Astrocyte (in vitro differentiated cells and primary cell): Measurements from ENCODE around the gene FOXP3. TPM values are rescaled to one million over a fixed set of nuclear protein-coding genes. Genes with fewer than 3 reads are reported as not detected.
"Not testable (repeated sequence)": the region's sequence is repeated elsewhere in the genome, so short reads cannot be mapped to it uniquely, and the experiment has no call there.

Experiments used
- DNase-seq: peaks from one replicate; pipeline ENCODE4 v3.0.0-alpha.2; 2010; ENCODE audit warnings: low read depth
- FAIRE-seq: peaks from 2 replicates; lab custom pipeline; 2011; peaks lifted over from hg19 to GRCh38; lab: Jason Lieb, UNC
- H2AFZ ChIP-seq: 2 replicates; pipeline ENCODE4 v1.6.0; 2012; ENCODE audit warnings: low read depth, low read length, inconsistent platforms
- H3K27ac ChIP-seq: 2 replicates; pipeline ENCODE4 v1.5.1; 2011; ENCODE audit warnings: low read depth, low read length, inconsistent platforms
- H3K27me3 ChIP-seq: 2 replicates; pipeline ENCODE4 v1.6.0; 2011; ENCODE audit warnings: low read length, inconsistent platforms; ENCODE audit not compliant: insufficient read depth
- H3K36me3 ChIP-seq: 2 replicates; pipeline ENCODE4 v1.5.1; 2011; ENCODE audit warnings: low read length, inconsistent platforms; ENCODE audit not compliant: insufficient read depth
- H3K4me1 ChIP-seq: 2 replicates; pipeline ENCODE4 v1.5.1; 2011; ENCODE audit warnings: low read length, inconsistent platforms; ENCODE audit not compliant: insufficient read depth
- H3K4me2 ChIP-seq: 2 replicates; pipeline ENCODE4 v1.6.0; 2012; ENCODE audit warnings: low read length, inconsistent platforms
- H3K4me3 ChIP-seq: 2 replicates; pipeline ENCODE4 v1.5.1; 2011; ENCODE audit warnings: low read depth, mild to moderate bottlenecking, low read length, inconsistent platforms; ENCODE audit not compliant: insufficient read depth
- H3K79me2 ChIP-seq: 2 replicates; pipeline ENCODE4 v1.6.0; 2012; ENCODE audit warnings: mild to moderate bottlenecking, low read length, inconsistent platforms; ENCODE audit not compliant: insufficient read depth
- H3K9ac ChIP-seq: 2 replicates; pipeline ENCODE4 v1.6.0; 2012; ENCODE audit warnings: mild to moderate bottlenecking, low read length, inconsistent platforms
- H3K9me3 ChIP-seq: 2 replicates; pipeline ENCODE4 v1.5.1; 2012; ENCODE audit warnings: low read depth, mild to moderate bottlenecking, low read length, inconsistent platforms; ENCODE audit not compliant: insufficient read depth
- H4K20me1 ChIP-seq: 2 replicates; pipeline ENCODE4 v1.6.0; 2012; ENCODE audit warnings: low read length, inconsistent platforms; ENCODE audit not compliant: insufficient read depth
- H3K27ac Mint-ChIP-seq: one replicate; pipeline ENCODE4 v1.8.0; 2021; ENCODE audit warnings: mild to moderate bottlenecking, mixed read lengths; ENCODE audit not compliant: unreplicated experiment
- H3K27me3 Mint-ChIP-seq: one replicate; pipeline ENCODE4 v1.8.0; 2021; ENCODE audit warnings: low read depth, mixed read lengths; ENCODE audit not compliant: unreplicated experiment
- H3K36me3 Mint-ChIP-seq: one replicate; pipeline ENCODE4 v1.8.0; 2021; ENCODE audit warnings: low read depth, mixed read lengths; ENCODE audit not compliant: unreplicated experiment
- H3K4me1 Mint-ChIP-seq: one replicate; pipeline ENCODE4 v1.8.0; 2021; ENCODE audit warnings: low read depth, mixed read lengths; ENCODE audit not compliant: unreplicated experiment
- H3K4me3 Mint-ChIP-seq: one replicate; pipeline ENCODE4 v1.8.0; 2021; ENCODE audit warnings: mild to moderate bottlenecking, moderate library complexity, mixed read lengths; ENCODE audit not compliant: unreplicated experiment
- H3K9me3 Mint-ChIP-seq: one replicate; pipeline ENCODE4 v1.8.0; 2021; ENCODE audit warnings: mild to moderate bottlenecking, mixed read lengths; ENCODE audit not compliant: unreplicated experiment
- CTCF ChIP-seq: IDR thresholded peaks from 2 replicates; pipeline ENCODE4 v1.5.1; 2011; ENCODE audit warnings: low read depth, mild to moderate bottlenecking, inconsistent platforms, low read length, moderate library complexity; ENCODE audit not compliant: insufficient read depth
- EZH2 ChIP-seq: IDR thresholded peaks from 2 replicates; pipeline ENCODE4 v1.6.1; 2012; ENCODE audit warnings: mild to moderate bottlenecking, low read length, inconsistent platforms; ENCODE audit not compliant: insufficient read depth
- total RNA-seq: library from RNA; stranded (reverse); gene quantifications from 2 replicates; pipeline ENCODE4 v1.2.1, GENCODE V29; 2021

Gene FOXP3
- total RNA-seq, 1 donor from 2014 or later: 0.09 TPM

DNA sequence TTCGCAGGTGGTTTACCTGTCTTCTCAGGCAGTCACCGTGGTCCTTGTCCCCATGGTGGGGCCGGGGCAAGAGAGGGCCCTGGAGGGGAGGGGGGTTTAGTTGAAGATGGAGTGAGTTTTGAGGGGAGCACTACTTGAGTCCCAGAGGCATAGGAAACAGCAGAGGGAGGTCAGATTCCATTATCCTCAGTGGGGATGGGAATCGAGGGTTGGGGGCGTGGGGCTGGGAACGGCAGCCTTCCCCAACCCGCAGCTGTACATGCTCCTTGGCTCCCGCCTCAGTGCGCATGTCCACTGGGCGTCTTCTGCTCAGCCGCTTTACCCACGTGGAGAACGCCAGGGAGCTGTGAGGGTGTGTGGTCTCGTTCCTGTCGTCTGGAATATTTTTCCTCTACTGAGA, 38.8 kb upstream of the FOXP3 start, which contains the start of gene GAGE10:
Gene GAGE10 (plus strand): TSS at position 301 of the 400 bp plus-strand sequence. CDS start 1,214 bp downstream, outside the sequence.
- Histone ChIP-seq H3K36me3 (no peaks in the 10 kb centered on the region), H3K4me3 (no peak within 1 kb of the TSS), H3K9ac (no peak within 1 kb of the TSS), H3K27me3 (no peaks in the 10 kb centered on the region), H2AFZ (no peak within 1 kb of the TSS), H3K4me2 (no peak within 1 kb of the TSS), H3K9me3 (no peaks in the 10 kb centered on the region), H3K79me2 (no peaks in the 10 kb centered on the region), H3K4me1 (no peaks in the 10 kb centered on the region), H3K27ac (no peak within 1 kb of the TSS), H4K20me1 (no peaks in the 10 kb centered on the region)
- Mint-ChIP-seq H3K9me3 (no peaks in the 10 kb centered on the region), H3K4me1 (no peaks in the 10 kb centered on the region), H3K27me3 (peaks cover 3% of the 10 kb centered on the region), H3K27ac (no peak within 1 kb of the TSS), H3K36me3 (no peaks in the 10 kb centered on the region), H3K4me3 (no peak within 1 kb of the TSS)
- DNase-seq (no peak), FAIRE-seq (no peak)
- TF ChIP-seq EZH2 (no peak), CTCF (no peak)

GRCh38 chrX:49300703-49301102, 36.2 kb upstream of the FOXP3 start:
- Histone ChIP-seq H3K4me3 (no peak overlapping the region), H3K36me3 (no peaks in the 10 kb centered on the region), H3K27ac (no peak overlapping the region), H3K4me2 (no peak overlapping the region), H3K79me2 (no peaks in the 10 kb centered on the region), H3K9me3 (no peaks in the 10 kb centered on the region), H3K27me3 (no peaks in the 10 kb centered on the region), H3K4me1 (no peaks in the 10 kb centered on the region), H4K20me1 (no peaks in the 10 kb centered on the region), H2AFZ (no peak overlapping the region), H3K9ac (no peak overlapping the region)
- FAIRE-seq (no peak), DNase-seq (no peak)
- Mint-ChIP-seq H3K4me3 (no peak overlapping the region), H3K27me3 (peaks cover 7% of the 10 kb centered on the region), H3K9me3 (no peaks in the 10 kb centered on the region), H3K36me3 (peaks cover 1% of the 10 kb centered on the region), H3K27ac (no peak overlapping the region), H3K4me1 (no peaks in the 10 kb centered on the region)
- TF ChIP-seq EZH2: no peak
- no peak for TF ChIP-seq CTCF

DNA sequence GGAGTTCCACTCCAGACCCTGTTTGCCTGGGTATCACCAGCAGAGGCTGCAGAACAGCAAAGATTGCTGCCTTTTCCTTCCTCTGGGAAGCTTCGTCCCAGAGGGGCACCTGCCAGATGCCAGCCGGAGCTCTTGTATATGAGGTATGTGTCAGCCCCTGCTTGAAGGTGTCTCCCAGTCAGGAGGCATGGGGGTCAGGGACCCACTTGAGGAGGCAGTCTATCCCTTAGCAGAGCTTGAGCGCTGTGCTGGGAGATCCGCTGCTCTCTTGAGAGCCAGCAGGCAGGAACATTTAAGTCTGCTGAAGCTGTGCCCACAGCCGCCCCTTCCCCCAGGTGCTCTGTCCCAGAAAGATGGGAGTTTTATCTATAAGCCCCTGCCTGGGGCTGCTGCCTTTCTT, 34.8 kb upstream of the FOXP3 start:
- not testable (repeated sequence) for H3K4me3 ChIP-seq, H2AFZ ChIP-seq, H3K36me3 Mint-ChIP-seq, H3K9ac ChIP-seq, H4K20me1 ChIP-seq, H3K27ac ChIP-seq, H3K4me1 Mint-ChIP-seq, H3K4me2 ChIP-seq, H3K9me3 ChIP-seq, FAIRE-seq, DNase-seq, H3K27me3 ChIP-seq, H3K36me3 ChIP-seq, H3K27ac Mint-ChIP-seq, H3K79me2 ChIP-seq, H3K27me3 Mint-ChIP-seq, H3K4me3 Mint-ChIP-seq, H3K9me3 Mint-ChIP-seq, H3K4me1 ChIP-seq
